Measurements from ENCODE around the gene ALLC. TPM values are rescaled to one million over a fixed set of nuclear protein-coding genes. Genes with fewer than 3 reads are reported as not detected.
A peak's percentile ranks its signal among the peaks of the same experiment; 100 is the strongest.
"Not testable (repeated sequence)": the region's sequence is repeated elsewhere in the genome, so short reads cannot be mapped to it uniquely, and the experiment has no call there.

ALLC gene
- total and polyA plus RNA-seq, 2 experiments from 2014 or later, result not detected

- no peaks in the 10 kb centered on the region for H3K9me3 ChIP-seq (ENCODE audit: low read depth)
- no peak overlapping the region for H3K4me3 ChIP-seq
- H3K79me2 ChIP-seq (ENCODE audit: insufficient read depth), result no peaks in the 10 kb centered on the region
- in situ Hi-C loops (cut with MboI), result no loop called here
- no peaks in the 10 kb centered on the region for H3K36me3 ChIP-seq (ENCODE audit: low read depth)
- no peaks in the 10 kb centered on the region for H4K20me1 ChIP-seq (ENCODE audit: insufficient read depth)
- DNase-seq, result peak; percentile 23
- WGBS, 2 experiments (ENCODE audit: low coverage in 1 of 2, low lambda C conversion rate in 2 of 2, missing lambda C conversion rate in 2 of 2), result 71 to 74% methylated on average over 30 to 33 of the region's 33 CpGs
- no peaks in the 10 kb centered on the region for H3K4me1 ChIP-seq (ENCODE audit: insufficient read depth)
- H2AFZ ChIP-seq, result no peak overlapping the region
- H3K27ac ChIP-seq, result no peak overlapping the region
- TF ChIP-seq EZH2 (IDR thresholded peaks at IDR 0.05; ENCODE audit: insufficient read depth, poor library complexity, severe bottlenecking) (no peak), EZH2phosphoT487 (IDR thresholded peaks at IDR 0.05; ENCODE audit: insufficient read depth, low read depth) (no peak)
- no peak overlapping the region for H3K9ac ChIP-seq
- no peak overlapping the region for H3K4me2 ChIP-seq (ENCODE audit: unreplicated experiment)
- no peaks in the 10 kb centered on the region for H3K9me2 ChIP-seq (ENCODE audit: insufficient read depth)
- no peaks in the 10 kb centered on the region for H3F3A ChIP-seq (ENCODE audit: insufficient read depth)
- H3K27me3 ChIP-seq (replicated peaks; ENCODE audit: insufficient read depth), result peaks cover 17% of the 10 kb centered on the region; the same call in 1 of the 2 replicates
These were observed 24.7 kb upstream of the ALLC start for GRCh38 chr2:3633089-3633981.

- Histone ChIP-seq H3K36me3 (ENCODE audit: low read depth) (no peaks in the 10 kb centered on the region), H3K27ac (no peak overlapping the region), H3K79me2 (ENCODE audit: insufficient read depth) (no peaks in the 10 kb centered on the region), H3K27me3 (replicated peaks; ENCODE audit: insufficient read depth) (peaks cover 17% of the 10 kb centered on the region; the same call in 1 of the 2 replicates), H3F3A (ENCODE audit: insufficient read depth) (no peaks in the 10 kb centered on the region), H3K9me3 (ENCODE audit: low read depth) (no peaks in the 10 kb centered on the region), H3K9ac (no peak overlapping the region), H4K20me1 (ENCODE audit: insufficient read depth) (no peaks in the 10 kb centered on the region), H3K9me2 (ENCODE audit: insufficient read depth) (no peaks in the 10 kb centered on the region), H3K4me3 (no peak overlapping the region), H3K4me1 (ENCODE audit: insufficient read depth) (no peaks in the 10 kb centered on the region), H2AFZ (no peak overlapping the region), H3K4me2 (ENCODE audit: unreplicated experiment) (no peak overlapping the region)
- 75 to 79% methylated on average over 11 of the region's 11 CpGs for WGBS, 2 experiments (ENCODE audit: low coverage in 1 of 2, low lambda C conversion rate in 2 of 2, missing lambda C conversion rate in 2 of 2)
- in situ Hi-C loops (cut with MboI), result no loop called here
- DNase-seq, result no peak
- no peak for TF ChIP-seq EZH2phosphoT487 (IDR thresholded peaks at IDR 0.05; ENCODE audit: insufficient read depth, low read depth)
- no peak for TF ChIP-seq EZH2 (IDR thresholded peaks at IDR 0.05; ENCODE audit: insufficient read depth, poor library complexity, severe bottlenecking)
These were observed 23.9 kb upstream of the ALLC start for GRCh38 chr2:3633982-3634595.

- 57 to 71% methylated on average over 8 to 12 of the region's 12 CpGs for WGBS, 2 experiments (ENCODE audit: low coverage in 1 of 2, low lambda C conversion rate in 2 of 2, missing lambda C conversion rate in 2 of 2)
- Histone ChIP-seq H3F3A (ENCODE audit: insufficient read depth) (no peaks in the 10 kb centered on the region), H3K9ac (no peak overlapping the region), H3K4me2 (ENCODE audit: unreplicated experiment) (no peak overlapping the region), H3K36me3 (ENCODE audit: low read depth) (no peaks in the 10 kb centered on the region), H3K4me1 (ENCODE audit: insufficient read depth) (no peaks in the 10 kb centered on the region), H2AFZ (no peak overlapping the region), H3K79me2 (ENCODE audit: insufficient read depth) (no peaks in the 10 kb centered on the region), H3K27ac (no peak overlapping the region), H3K9me3 (ENCODE audit: low read depth) (no peaks in the 10 kb centered on the region), H3K27me3 (replicated peaks; ENCODE audit: insufficient read depth) (peaks cover 17% of the 10 kb centered on the region; the same call in 1 of the 2 replicates), H4K20me1 (ENCODE audit: insufficient read depth) (no peaks in the 10 kb centered on the region), H3K4me3 (no peak overlapping the region), H3K9me2 (ENCODE audit: insufficient read depth) (no peaks in the 10 kb centered on the region)
- no peak for DNase-seq
- TF ChIP-seq EZH2 (IDR thresholded peaks at IDR 0.05; ENCODE audit: insufficient read depth, poor library complexity, severe bottlenecking) (no peak), EZH2phosphoT487 (IDR thresholded peaks at IDR 0.05; ENCODE audit: insufficient read depth, low read depth) (no peak)
- in situ Hi-C loops (cut with MboI), result no loop called here
These were observed 23.3 kb upstream of the ALLC start for GRCh38 chr2:3634596-3635121.

GRCh38 chr2:3635171-3635974, 22.6 kb upstream of the ALLC start:
- Histone ChIP-seq H3K9me3 (ENCODE audit: low read depth) (no peaks in the 10 kb centered on the region), H4K20me1 (ENCODE audit: insufficient read depth) (no peaks in the 10 kb centered on the region), H3K36me3 (ENCODE audit: low read depth) (no peaks in the 10 kb centered on the region), H3K4me1 (ENCODE audit: insufficient read depth) (no peaks in the 10 kb centered on the region), H3K4me3 (peak overlapping the region; percentile 61), H3K79me2 (ENCODE audit: insufficient read depth) (no peaks in the 10 kb centered on the region), H3K4me2 (ENCODE audit: unreplicated experiment) (peak overlapping the region; percentile 81), H3K9ac (no peak overlapping the region), H3F3A (ENCODE audit: insufficient read depth) (no peaks in the 10 kb centered on the region), H3K27me3 (replicated peaks; ENCODE audit: insufficient read depth) (peaks cover 17% of the 10 kb centered on the region; the same call in 1 of the 2 replicates), H3K9me2 (ENCODE audit: insufficient read depth) (no peaks in the 10 kb centered on the region), H3K27ac (no peak overlapping the region), H2AFZ (peak overlapping the region; percentile 51)
- TF ChIP-seq EZH2phosphoT487 (IDR thresholded peaks at IDR 0.05; ENCODE audit: insufficient read depth, low read depth) (no peak), EZH2 (IDR thresholded peaks at IDR 0.05; ENCODE audit: insufficient read depth, poor library complexity, severe bottlenecking) (no peak)
- in situ Hi-C loops (cut with MboI), result no loop called here
- 14 to 15% methylated on average over 29 of the region's 29 CpGs for whole genome bisulfite sequencing, 2 experiments (ENCODE audit: low coverage in 1 of 2, low lambda C conversion rate in 2 of 2, missing lambda C conversion rate in 2 of 2)
- peak; percentile 42 for DNase-seq

GRCh38 chr2:3635975-3636327, 22.0 kb upstream of the ALLC start:
- H3K79me2 ChIP-seq (ENCODE audit: insufficient read depth); H3F3A ChIP-seq (ENCODE audit: insufficient read depth); in situ Hi-C loops (cut with MboI); H3K9me2 ChIP-seq (ENCODE audit: insufficient read depth); DNase-seq; H3K36me3 ChIP-seq (ENCODE audit: low read depth); H4K20me1 ChIP-seq (ENCODE audit: insufficient read depth); H3K4me1 ChIP-seq (ENCODE audit: insufficient read depth); H3K9me3 ChIP-seq (ENCODE audit: low read depth); H3K9ac ChIP-seq; H3K27ac ChIP-seq: not testable (repeated sequence)
- peaks cover 17% of the 10 kb centered on the region; the same call in 1 of the 2 replicates for H3K27me3 ChIP-seq (replicated peaks; ENCODE audit: insufficient read depth)
- peak overlapping the region; percentile 81 for H3K4me2 ChIP-seq (ENCODE audit: unreplicated experiment)
- peak overlapping the region; percentile 51 for H2AFZ ChIP-seq
- H3K4me3 ChIP-seq, result peak overlapping the region; percentile 61
- WGBS, 2 experiments (ENCODE audit: low coverage in 1 of 2, low lambda C conversion rate in 2 of 2, missing lambda C conversion rate in 2 of 2), result 26 to 36% methylated on average over 16 of the region's 16 CpGs
